Suppressor macrophage (primary cell): ENCODE results near the gene RNF214.
A peak's percentile ranks its signal among the peaks of the same experiment; 100 is the strongest.
"Not testable (repeated sequence)": the region's sequence is repeated elsewhere in the genome, so short reads cannot be mapped to it uniquely, and the experiment has no call there.

Source experiments
- DNase-seq, 4 experiments: peaks; one replicate each; pipeline ENCODE4 v3.0.0-alpha.2; 2020 to 2022

The RNF214 gene

DNA sequence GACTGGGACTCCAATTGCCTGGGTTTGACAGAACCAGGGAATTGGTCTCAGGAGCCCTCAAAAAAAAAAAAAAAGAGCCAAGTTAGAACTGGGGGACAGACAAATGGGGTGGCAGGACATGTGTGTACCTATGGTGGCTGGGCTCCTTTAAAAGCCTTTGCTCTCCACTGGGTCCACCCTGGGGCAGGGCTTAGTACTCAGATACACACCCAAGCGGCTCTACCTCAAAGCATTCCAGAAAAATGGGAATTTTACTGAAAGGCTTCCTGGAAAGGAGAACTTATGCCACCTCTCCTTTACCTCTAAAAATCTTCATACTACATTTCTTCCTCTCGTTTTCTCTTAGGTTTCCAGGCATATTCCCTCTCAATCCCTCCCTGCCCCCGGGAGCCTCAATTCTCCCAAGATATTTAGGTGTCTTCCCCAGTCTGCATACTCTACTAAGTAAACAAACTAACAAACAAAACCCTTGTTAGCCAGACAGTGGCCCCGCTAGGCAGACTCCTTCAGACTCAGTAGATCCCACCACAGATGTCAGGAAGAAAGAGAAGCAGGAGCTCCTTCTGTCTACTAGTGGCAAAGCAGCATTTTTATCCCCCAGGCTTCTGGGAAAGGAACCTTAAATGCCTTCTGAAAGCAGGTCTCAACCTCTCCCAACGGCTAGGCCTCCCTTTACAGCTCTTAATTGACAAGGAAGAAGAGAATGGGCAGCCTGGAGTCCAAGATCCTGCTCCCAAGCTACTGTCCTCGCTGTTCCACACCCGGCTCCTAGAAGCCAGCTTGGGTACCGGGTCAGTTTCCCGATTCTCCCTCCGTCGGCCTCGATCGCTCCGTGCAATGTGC is 1.3 kb upstream of the RNF214 start:
- DNase-seq: peak in 1 of 4 experiments; percentile 10

DNA sequence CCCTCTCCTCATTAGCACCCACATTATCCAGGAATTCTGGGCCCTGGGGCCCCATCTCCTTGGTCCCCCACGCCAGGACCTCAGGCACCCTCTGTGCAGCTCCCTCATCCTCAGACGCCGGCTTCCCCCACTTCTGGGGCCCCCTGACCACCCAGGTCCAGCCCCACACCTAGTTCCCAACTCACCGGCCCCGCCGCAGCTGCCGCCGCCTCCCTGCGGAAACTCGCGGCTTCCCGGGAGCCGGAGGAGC is 704 bp upstream of the RNF214 start, which contains the start of gene PCSK7:
TSS of gene PCSK7 (minus strand) at position 232 of the 250 bp plus-strand sequence. CDS start 2,229 bp downstream, outside the sequence.
- no peak for DNase-seq

DNA sequence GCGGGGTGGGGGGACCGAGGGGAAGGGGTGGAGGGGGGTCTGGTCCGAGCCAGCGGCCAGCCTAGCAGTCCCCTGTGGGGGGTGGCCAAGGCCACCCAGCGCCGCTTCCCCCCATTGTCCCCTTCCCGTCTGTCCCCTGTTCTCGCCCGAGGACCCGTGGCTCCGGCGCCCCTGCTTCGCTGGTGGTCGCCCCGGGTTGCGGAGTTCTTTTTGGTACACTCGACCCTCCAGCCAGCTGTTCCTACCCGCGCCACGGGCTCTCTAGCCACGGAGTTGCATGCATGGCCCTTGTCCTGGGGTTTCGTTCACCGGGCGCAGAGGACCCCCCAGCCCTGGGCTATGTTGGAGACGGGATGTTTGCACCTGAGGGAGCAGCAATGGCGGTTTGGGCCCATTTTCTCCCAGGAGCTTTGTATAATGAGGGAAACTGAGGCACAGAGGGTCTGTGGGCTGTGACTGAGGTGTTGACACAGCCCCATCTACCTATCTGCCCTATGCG is 489 bp downstream of the RNF214 start:
- peak; percentile 2 to 37 (median 14) for DNase-seq

DNA sequence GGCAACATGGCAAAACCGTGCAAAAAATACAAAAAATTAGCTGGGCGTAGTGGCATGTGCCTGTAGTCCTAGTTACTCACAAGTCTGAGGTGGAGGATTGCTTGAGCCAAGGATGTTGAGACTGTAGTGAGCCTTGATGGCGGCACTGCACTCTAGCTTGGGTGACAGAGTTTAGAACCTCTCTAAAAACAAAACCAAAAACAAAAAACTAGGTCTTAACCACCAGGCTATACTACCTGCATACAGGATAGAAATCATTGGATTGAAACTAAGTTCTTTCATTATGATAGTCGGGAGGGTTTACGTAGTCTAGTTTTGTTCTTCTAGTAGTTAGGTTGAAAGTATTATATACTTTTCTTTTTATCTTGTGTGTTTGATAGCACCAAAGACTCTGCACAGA is 5.8 kb downstream of the RNF214 start:
- DNase-seq: no peak

DNA sequence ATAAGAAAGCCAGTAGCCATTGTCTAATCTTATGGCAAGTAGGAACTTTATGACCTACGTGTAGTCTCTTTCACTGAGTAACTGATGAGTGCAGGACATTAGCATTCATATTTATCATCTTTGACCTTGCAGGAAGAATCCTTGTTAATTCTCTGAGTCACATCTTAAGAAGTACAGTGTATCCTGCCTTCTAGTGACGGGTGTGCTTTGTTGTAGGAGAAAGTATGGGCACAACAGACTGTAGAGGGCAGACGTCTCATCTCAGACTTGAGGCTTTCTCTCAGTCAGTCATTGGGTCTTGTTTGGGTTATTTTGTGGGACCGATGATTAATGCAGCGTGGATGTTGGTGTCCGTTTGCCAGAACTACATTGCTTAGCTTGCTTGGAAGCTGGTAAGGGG is 6.8 kb downstream of the RNF214 start:
- no peak for DNase-seq

DNA sequence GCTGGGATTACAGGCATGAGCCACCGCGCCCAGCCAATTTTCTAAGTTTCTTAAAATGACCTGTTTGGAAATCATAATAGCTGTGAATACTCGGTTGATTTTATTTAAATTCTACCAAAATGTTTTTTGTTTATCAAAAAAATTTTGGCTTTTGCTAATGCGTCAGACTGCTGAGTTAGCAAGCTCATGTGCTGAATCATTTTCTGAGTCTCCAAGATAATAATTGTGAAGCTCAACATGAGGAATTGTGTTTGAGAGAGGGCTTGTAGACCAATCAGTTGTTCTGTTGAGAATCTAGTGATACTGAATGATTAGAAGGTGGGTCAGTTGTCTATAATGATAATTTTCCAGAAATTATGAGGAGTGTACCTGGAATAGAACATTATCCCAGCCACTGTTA is 15.9 kb downstream of the RNF214 start:
- no peak for DNase-seq

DNA sequence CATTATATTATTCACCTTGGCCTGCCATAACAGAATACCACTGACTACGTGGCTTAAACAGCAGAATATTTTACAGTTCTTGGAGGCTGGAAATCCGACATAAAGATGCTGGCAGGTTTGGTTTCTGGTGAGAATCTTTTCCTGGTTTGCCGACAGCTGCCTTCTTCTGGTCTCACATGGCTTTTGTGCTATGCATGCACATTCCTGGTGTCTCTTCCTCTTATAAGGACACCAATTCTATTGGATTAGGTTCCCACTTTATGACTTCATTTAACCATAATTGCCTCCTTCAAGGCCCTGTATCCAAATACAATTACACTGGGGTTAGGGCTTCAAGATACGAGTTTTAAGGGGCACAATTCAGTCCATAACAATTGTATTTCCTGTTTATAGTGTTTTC is 17.1 kb downstream of the RNF214 start:
- DNase-seq: no peak

DNA sequence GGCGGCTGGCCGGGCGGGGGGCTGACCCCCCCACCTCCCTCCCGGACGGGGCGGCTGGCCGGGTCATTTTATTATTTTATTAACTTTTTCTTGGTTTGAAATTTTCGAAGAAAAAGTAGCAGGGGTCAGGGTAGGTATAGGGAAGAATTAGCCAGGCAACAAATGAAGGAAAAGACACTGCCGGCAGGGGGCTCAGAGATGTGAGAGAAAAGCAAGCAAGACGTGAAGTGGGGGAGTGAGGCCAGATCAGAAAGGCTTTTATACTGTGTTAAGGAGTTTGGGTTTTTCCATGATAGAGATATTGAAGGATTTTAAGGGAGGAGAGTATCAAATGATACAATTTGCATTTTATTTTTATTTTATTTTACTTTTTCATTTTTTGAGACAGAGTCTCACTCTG is 19.0 kb downstream of the RNF214 start:
- DNase-seq: no peak

DNA sequence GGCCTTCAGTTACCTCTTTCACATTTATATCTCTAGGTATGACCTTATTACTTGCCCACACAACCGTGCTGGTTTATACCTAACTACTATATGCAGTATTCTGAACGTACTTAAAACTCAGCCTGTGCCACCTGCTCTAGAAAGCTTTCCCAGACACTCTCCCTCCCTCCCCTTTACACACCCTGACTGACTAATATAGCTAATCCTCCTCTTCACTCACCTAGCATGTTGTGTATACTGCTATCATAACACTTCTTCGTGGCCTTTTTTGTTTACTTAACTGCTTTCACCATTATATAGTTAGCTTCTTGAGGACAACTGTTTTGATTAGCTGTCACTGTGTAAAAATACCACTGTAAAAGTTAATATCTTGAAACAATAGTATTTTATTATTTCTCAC is 23.5 kb downstream of the RNF214 start:
- no peak for DNase-seq

DNA sequence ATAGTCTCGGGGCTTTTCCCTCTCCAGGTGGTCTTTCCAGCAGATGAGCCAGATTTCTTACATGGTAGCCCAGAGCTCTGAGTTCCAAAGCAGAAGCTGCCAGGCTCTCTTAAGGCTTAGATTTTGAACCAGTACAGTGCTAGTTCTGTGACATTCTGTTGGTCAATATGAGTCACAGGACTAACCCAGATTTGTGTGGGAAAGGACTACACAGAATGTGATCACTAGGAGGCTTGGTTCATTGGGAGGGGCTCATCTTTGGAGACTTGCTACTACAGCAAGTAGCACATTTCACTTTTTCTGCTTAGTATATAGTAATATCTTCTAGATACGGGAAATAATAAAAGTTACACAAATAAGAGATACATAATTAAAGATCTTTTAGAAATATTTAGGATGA is 24.1 kb downstream of the RNF214 start:
- peak in 2 of 4 experiments; percentile 4 to 9 for DNase-seq

DNA sequence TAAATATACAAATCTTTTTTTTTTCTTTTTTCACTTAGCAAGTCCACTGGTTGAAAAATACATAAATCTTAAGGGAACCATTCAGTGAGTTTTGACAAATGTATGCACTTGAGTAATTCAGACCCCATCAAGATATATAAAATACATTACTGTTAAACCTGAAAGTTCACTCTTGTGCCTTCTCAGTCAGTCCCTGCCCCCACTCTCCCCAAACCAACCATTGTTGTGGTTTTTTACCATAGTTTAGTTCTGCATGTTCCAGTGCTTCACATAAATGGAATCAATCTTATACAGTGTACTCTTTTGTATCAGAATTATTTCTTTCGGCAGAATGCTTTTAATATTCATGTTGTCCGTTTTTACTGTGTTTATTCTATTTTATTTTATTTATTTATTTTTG is 26.1 kb downstream of the RNF214 start:
- DNase-seq: no peak

DNA sequence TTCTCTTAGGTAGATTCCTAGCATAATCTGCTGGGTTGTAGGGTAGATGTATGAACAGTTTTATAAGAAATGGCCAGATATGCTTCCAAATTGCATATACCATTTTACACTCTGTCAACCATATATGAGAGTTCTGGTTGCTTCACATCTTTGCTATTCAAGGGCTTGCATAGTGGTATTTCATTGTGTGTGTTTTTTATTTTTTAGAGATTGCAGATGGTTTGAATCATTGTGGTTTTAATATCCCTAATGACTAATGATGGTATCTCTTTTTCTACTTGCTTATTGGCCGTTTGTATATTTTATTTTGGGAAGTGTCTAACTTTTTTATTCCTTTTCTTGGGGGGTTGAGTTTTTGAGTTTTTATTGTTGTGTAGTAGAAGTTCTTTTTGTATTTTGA is 26.9 kb downstream of the RNF214 start:
- no peak for DNase-seq

DNA sequence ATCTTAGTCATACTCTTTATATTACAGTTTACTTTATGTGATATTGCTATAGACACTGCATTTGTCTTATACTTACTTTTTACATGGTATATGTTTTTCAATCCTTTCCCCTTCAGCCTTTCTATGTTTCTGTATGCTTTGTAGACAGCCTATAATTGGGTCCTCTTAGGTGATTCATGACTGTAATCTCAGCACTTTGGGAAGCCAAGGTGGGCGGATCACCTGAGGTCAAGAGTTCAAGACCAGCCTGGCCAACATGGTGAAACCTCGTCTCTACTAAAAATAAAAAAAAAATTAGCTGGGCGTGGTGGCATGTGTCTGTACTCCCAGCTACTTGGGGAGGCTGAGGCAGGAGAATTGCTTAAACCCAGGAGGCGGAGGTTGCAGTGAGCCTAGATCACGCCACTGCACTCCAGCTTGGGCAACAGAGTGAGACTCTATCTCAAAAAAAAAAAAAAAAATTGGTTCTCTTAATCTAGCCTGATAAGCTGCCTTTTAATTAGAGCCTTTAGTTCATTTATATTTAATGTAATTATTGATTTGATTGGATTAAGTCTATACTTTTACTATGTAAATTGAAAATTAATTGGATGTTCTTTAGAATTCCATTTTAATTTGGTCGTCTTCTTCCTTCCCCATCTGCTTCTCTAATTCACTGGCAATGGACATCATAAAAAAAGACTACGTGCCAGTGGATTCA is 32.3 kb downstream of the RNF214 start:
- DNase-seq: not testable (repeated sequence)

DNA sequence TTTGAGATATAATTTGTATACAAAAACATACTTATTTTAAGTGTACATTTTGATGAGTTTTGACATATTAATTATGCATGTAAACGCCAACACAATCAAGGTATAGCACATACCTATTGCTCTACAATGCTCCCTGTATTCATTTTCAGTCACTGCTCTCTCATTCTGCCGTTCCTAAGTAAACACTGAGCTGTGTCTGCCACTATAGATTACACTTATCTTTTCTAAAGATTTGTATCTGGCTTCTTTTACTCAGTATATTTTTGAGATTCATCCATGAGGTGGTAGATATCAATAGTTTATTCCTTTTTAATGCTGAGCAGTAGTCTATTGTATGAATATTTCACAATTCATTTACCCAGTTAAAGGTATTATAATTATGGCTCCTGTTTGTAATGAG is 33.3 kb downstream of the RNF214 start:
- no peak for DNase-seq

DNA sequence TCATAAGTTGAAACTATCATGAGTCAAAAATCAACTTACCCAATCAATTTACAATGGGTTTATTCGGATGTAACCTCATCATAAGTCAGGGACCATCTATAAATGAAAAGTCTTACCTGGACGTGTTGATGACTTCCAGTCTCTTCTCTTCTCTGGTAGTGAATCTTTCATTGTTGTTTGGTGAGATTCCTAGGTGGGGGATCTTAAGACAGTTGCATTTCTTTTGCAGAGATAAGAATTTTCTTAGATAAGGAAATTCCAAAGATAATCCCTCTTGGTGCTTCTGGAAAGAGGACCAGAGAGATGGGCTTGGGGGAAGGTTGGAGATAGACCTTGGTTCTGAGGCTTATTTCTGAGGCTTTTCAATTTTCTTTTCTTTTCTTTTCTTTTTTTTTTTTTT is 37.4 kb downstream of the RNF214 start:
- no peak for DNase-seq

DNA sequence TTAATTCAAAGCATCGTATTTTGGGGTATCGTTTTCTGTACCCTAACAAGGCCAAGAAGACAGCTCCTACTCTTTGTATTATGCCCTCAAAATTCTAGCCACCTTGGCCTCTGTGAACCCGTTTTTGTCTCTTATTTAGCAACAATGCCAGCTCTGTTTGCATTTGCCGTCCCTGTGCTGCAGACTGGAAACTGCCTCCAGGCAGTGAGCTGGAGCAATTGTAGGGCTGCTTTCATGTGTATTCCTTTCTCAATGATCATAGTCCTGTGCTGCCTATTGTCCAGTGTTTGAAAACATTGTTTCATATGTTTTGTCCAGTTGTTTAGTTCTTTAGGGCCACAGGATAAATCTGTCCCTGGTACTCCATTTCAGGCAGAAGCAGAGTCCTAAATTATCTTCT is 38.7 kb downstream of the RNF214 start:
- DNase-seq: no peak

DNA sequence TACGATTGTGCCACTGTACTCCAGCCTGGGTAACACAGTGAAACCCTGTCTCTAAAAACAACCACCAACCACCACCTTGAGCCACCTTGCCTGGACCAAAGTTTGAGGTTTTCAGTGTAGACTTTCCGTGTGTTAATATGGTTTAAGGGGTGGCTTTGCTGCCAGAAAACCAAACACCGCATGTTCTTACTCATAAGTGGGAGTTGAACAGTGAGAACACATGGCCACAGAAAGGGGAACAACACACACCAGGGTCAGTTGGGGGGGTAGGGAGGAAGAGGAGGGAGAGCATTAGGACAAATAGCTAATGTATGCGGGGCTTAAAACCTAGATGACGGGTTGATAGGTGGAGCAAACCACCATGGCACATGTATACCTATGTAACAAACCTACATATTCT is 39.7 kb downstream of the RNF214 start:
- not testable (repeated sequence) for DNase-seq

DNA sequence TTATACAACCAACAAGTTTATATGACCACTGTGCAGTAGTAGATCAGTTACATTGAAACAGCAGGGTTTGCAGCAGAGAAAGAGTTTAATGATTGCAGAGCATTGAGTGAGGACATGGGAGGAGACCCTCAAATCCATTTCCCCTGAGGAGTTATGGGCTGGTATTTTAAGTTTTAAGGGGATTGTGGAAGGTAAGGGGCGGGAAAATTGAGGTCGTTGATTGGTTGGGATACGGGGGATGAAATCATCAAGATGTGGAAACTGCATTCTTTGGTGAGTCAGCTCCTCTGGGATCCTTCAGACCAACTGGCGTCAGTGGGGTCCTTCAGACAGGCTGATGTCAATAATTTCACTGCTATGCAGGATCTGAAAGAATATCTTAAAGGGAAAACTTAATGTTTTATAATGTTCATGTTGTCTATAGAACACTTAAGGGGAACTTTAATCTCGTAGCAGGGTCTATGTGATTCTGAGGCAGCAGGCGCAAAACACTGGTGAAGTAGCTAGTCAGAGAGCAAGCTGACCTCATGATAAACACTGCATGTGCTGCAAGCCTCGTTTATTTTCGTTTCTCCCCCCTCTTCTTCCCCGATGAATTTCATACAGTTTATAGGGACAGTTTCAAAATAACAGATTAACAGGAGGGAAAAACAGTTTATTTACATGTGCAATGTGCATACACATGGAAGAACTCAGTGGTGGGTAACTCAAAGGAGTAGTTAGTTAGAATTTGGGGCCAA is 41.2 kb downstream of the RNF214 start:
- DNase-seq: no peak

DNA sequence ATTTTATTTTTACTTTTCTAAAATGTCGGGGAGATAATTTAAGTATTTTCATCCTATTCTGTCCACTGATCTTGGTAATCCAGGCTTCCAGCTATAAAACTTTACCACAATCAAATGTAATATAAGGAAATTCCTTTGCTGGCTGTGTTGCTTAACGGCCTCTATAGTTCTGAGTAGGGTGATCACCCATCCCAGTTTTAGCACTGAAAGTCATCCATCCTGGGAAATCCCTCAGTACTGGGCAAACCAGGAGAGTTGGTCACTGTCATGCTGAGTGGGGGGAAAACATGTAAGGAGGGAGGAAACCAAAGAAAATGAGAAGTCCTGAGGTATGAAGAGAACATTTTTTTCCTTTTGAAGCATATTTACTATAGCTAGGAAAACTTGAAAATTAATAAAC is 45.9 kb downstream of the RNF214 start:
- DNase-seq: no peak

DNA sequence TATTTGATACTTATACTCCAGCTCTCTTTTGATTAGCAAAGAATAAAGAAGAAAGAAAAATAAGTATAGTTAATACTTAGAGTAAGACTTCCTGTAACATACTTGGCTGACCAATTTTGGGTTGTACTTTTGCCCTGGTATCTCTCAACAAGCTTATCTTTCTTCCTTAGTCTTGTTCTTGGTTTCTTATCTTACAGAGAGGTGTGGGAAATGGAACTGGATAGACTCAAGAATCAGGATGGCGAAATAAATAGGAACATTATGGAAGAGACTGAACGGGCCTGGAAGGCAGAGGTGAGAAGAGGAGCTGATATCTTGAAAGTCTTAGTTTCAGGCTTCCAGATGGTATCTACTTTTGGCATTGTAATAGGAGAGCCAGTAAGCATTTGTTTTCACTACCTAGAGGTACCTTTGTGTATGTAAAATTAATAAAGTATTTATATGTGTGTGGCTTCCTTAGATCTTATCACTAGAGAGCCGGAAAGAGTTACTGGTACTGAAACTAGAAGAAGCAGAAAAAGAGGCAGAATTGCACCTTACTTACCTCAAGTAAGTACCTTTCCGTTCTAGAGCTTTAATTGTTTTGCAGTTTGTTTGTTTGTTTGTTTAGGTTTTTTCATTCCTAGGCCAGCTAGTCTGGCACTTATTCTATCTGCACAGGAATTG is 47.4 kb downstream of the RNF214 start:
- DNase-seq: no peak

DNA sequence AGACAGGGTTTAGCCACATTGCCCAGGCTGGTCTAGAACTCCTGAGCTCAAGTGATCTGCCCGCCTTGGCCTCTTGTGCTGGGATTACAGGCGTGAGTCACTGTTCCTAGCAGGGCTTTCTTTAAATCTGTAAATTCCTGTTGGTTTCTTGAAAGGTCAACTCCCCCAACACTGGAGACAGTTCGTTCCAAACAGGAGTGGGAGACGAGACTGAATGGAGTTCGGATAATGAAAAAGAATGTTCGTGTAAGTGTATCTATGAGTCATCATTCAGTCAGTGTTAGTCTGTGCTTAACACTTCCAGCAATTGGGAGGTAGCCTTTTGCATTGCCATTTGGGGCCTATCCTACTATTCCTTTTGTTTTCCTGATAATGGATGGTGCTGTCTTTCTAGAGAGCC is 48.7 kb downstream of the RNF214 start:
- DNase-seq: no peak

DNA sequence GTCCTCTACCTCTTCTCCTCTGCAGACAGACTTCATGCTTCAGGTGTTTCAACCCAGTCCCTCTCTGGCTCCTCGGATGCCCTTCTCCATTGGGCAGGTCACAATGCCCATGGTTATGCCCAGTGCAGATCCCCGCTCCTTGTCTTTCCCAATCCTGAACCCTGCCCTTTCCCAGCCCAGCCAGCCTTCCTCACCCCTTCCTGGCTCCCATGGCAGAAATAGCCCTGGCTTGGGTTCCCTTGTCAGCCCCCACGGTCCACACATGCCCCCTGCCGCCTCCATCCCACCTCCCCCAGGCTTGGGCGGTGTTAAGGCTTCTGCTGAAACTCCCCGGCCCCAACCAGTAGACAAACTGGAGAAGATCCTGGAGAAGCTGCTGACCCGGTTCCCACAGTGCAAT is 49.4 kb downstream of the RNF214 start:
- no peak for DNase-seq

DNA sequence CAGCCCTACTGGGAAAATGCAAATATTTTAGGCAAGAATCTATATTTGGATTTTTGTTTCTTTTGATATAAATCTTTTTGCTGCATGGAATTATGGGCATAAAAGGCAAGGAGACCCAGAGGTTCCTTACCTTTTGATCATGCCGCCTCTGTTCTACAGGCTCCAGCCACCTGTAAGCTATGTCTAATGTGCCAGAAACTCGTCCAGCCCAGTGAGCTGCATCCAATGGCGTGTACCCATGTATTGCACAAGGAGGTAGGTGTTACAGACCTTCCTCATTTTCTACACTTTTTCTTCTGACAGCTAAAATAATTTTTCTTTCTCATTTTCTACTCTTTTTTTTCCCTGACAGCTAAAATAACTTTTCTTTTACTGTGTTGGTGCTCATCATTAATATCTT is 50.5 kb downstream of the RNF214 start:
- DNase-seq: no peak
